BE2C (cell line): Measurements from ENCODE around the gene EVA1C.

Source experiments
- DNase-seq: peaks from one replicate; pipeline ENCODE4 v3.0.0-alpha.2; 2020
- H3K27me3 ChIP-seq: fragments of 250-450 bp; sonication (Bioruptor Pico); 2 replicates; pipeline ENCODE4 v1.5.1; 2020; ENCODE audit warnings: mild to moderate bottlenecking
- H3K36me3 ChIP-seq: fragments of 250-450 bp; sonication (Bioruptor Pico); 2 replicates; pipeline ENCODE4 v1.5.1; 2020; ENCODE audit warnings: mild to moderate bottlenecking
- H3K4me1 ChIP-seq: fragments of 250-450 bp; sonication (Bioruptor Pico); 2 replicates; pipeline ENCODE4 v1.5.1; 2020
- H3K4me3 ChIP-seq: 2 replicates; pipeline ENCODE4 v1.5.1; 2011; ENCODE audit warnings: low read depth, low read length
- H3K9me3 ChIP-seq: fragments of 250-450 bp; sonication (Bioruptor Pico); 2 replicates; pipeline ENCODE4 v1.5.1; 2020
- CTCF ChIP-seq: IDR thresholded peaks from 2 replicates; pipeline ENCODE4 v1.5.1; 2012; ENCODE audit warnings: mild to moderate bottlenecking, low read depth, low read length

EVA1C gene

GRCh38 chr21:32418146-32418545 lies 5.6 kb downstream of the EVA1C start:
- Histone ChIP-seq H3K4me1 (no peaks in the 10 kb centered on the region), H3K4me3 (no peak overlapping the region), H3K27me3 (peaks cover 12% of the 10 kb centered on the region), H3K36me3 (no peaks in the 10 kb centered on the region), H3K9me3 (no peaks in the 10 kb centered on the region)
- no peak for TF ChIP-seq CTCF
- DNase-seq = no peak

- no peaks in the 10 kb centered on the region; the same call in 1 of the 2 replicates for H3K4me1 ChIP-seq
- no peak overlapping the region for H3K4me3 ChIP-seq
- peaks cover 6% of the 10 kb centered on the region; the same call in 1 of the 2 replicates for H3K27me3 ChIP-seq
- no peak for TF ChIP-seq CTCF
- H3K36me3 ChIP-seq = no peaks in the 10 kb centered on the region
- no peak for DNase-seq
- H3K9me3 ChIP-seq = no peaks in the 10 kb centered on the region
Observed at GRCh38 chr21:32422064-32422463, 9.6 kb downstream of the EVA1C start.

GRCh38 chr21:32423320-32424190 lies 11.0 kb downstream of the EVA1C start:
- no peak for DNase-seq
- H3K4me3 ChIP-seq = no peak overlapping the region
- no peaks in the 10 kb centered on the region for H3K36me3 ChIP-seq
- no peaks in the 10 kb centered on the region for H3K9me3 ChIP-seq
- H3K27me3 ChIP-seq = peaks cover 6% of the 10 kb centered on the region; the same call in 1 of the 2 replicates
- no peaks in the 10 kb centered on the region; the same call in 1 of the 2 replicates for H3K4me1 ChIP-seq
- TF ChIP-seq CTCF = no peak

- Histone ChIP-seq H3K9me3 (no peaks in the 10 kb centered on the region), H3K4me3 (no peak overlapping the region), H3K4me1 (no peaks in the 10 kb centered on the region; the same call in 1 of the 2 replicates), H3K36me3 (no peaks in the 10 kb centered on the region), H3K27me3 (peaks cover 6% of the 10 kb centered on the region; the same call in 1 of the 2 replicates)
- DNase-seq = no peak
- no peak for TF ChIP-seq CTCF
Observed at GRCh38 chr21:32424191-32424535, 11.7 kb downstream of the EVA1C start.

GRCh38 chr21:32424674-32425073 lies 12.2 kb downstream of the EVA1C start:
- no peaks in the 10 kb centered on the region; the same call in 1 of the 2 replicates for H3K4me1 ChIP-seq
- DNase-seq = no peak
- H3K9me3 ChIP-seq = no peaks in the 10 kb centered on the region
- no peak for TF ChIP-seq CTCF
- no peak overlapping the region for H3K4me3 ChIP-seq
- no peaks in the 10 kb centered on the region for H3K36me3 ChIP-seq
- peaks cover 6% of the 10 kb centered on the region; the same call in 1 of the 2 replicates for H3K27me3 ChIP-seq

GRCh38 chr21:32425628-32426027 lies 13.1 kb downstream of the EVA1C start:
- Histone ChIP-seq H3K4me1 (no peaks in the 10 kb centered on the region; the same call in 1 of the 2 replicates), H3K27me3 (peaks cover 6% of the 10 kb centered on the region; the same call in 1 of the 2 replicates), H3K36me3 (no peaks in the 10 kb centered on the region), H3K4me3 (no peak overlapping the region), H3K9me3 (no peaks in the 10 kb centered on the region)
- DNase-seq = peak; percentile 26
- TF ChIP-seq CTCF = peak; percentile 31; the same call in 1 of the 2 replicates
